GM21526 (cell line): Measurements from ENCODE around the gene NMBR.
"Not testable (repeated sequence)": the region's sequence is repeated elsewhere in the genome, so short reads cannot be mapped to it uniquely, and the experiment has no call there.

Experiments used
- ATAC-seq: cut with Tn5 transposase; IDR thresholded peaks from one replicate; pipeline ENCODE4 v1.9.1; 2021; ENCODE audit warnings: moderate library complexity; ENCODE audit not compliant: unreplicated experiment, low FRiP score

NMBR gene

GRCh38 chr6:142071981-142072380, 74.9 kb downstream of the NMBR start:
- ATAC-seq: no peak

- no peak for ATAC-seq
These were observed 78.5 kb downstream of the NMBR start for GRCh38 chr6:142068416-142068815.

- not testable (repeated sequence) for ATAC-seq
These were observed 84.1 kb downstream of the NMBR start for GRCh38 chr6:142062861-142063260.

- ATAC-seq: no peak
These were observed 88.2 kb downstream of the NMBR start for GRCh38 chr6:142058551-142059290.

GRCh38 chr6:142055219-142055618, 91.7 kb downstream of the NMBR start:
- ATAC-seq: no peak

GRCh38 chr6:142051404-142051803, 95.5 kb downstream of the NMBR start:
- no peak for ATAC-seq

GRCh38 chr6:142048593-142048980, 98.3 kb downstream of the NMBR start:
- ATAC-seq: no peak

GRCh38 chr6:142047934-142048592, 98.9 kb downstream of the NMBR start:
- ATAC-seq: no peak

- ATAC-seq: no peak
These were observed 101.3 kb downstream of the NMBR start for GRCh38 chr6:142045380-142046278.

GRCh38 chr6:142035890-142036289, 111.0 kb downstream of the NMBR start:
- ATAC-seq: no peak

GRCh38 chr6:142031035-142031434, 115.9 kb downstream of the NMBR start:
- ATAC-seq: no peak

GRCh38 chr6:142030115-142030619, 116.8 kb downstream of the NMBR start:
- no peak for ATAC-seq

- no peak for ATAC-seq
These were observed 118.4 kb downstream of the NMBR start for GRCh38 chr6:142028527-142028926.

- not testable (repeated sequence) for ATAC-seq
These were observed 119.1 kb downstream of the NMBR start for GRCh38 chr6:142027804-142028203.

GRCh38 chr6:142027074-142027473, 119.8 kb downstream of the NMBR start:
- no peak for ATAC-seq

GRCh38 chr6:142026471-142026870, 120.5 kb downstream of the NMBR start:
- no peak for ATAC-seq
